Caco-2 (cell line): ENCODE measurements around the gene ADGRL3. TPM values are rescaled to one million over a fixed set of nuclear protein-coding genes. Genes with fewer than 3 reads are reported as not detected.

ENCODE experiments used
- BruUV-seq: library from RNA; stranded (reverse); fragments of 400-500 nt; replicated peaks from 2 replicates; lab custom pipeline; 2021; lab: Mats Ljungman, UMichigan
- CTCF ChIA-PET: fragments of 300-600 bp; sonication (Branson Sonifier 250); formaldehyde crosslinking; loops from one replicate; lab custom pipeline; 2022; ENCODE audit warnings: antibody characterized with exemption; lab: Charles Lee
- POLR2A ChIA-PET: fragments of 300-600 bp; sonication (Branson Sonifier 250); formaldehyde crosslinking; loops from one replicate; lab custom pipeline; 2022; ENCODE audit warnings: antibody characterized with exemption; lab: Charles Lee
- DNase-seq, 2 experiments: peaks; one replicate each; pipeline versions ENCODE4 v3.0.0 to v3.0.0-alpha.2; 2020 to 2022
- H3K27me3 ChIP-seq: replicated peaks from 2 replicates; pipeline ENCODE4 v1.6.0; 2011; ENCODE audit warnings: low read length; ENCODE audit not compliant: control insufficient read depth, insufficient read depth
- H3K36me3 ChIP-seq: 2 replicates; pipeline ENCODE4 v1.5.1; 2011; ENCODE audit warnings: low read length; ENCODE audit not compliant: control insufficient read depth, insufficient read depth
- H3K4me1 ChIP-seq: fragments of 250-450 bp; sonication (Bioruptor Pico); 2 replicates; pipeline ENCODE4 v1.5.1; 2020; ENCODE audit warnings: mild to moderate bottlenecking
- H3K4me3 ChIP-seq: 2 replicates; pipeline ENCODE4 v1.5.1; 2011; ENCODE audit warnings: low read depth, mild to moderate bottlenecking, control low read depth, low read length
- H3K9me3 ChIP-seq: fragments of 250-450 bp; sonication (Bioruptor Pico); 2 replicates; pipeline ENCODE4 v1.5.1; 2020; ENCODE audit warnings: mild to moderate bottlenecking, moderate library complexity
- H3K27ac Mint-ChIP-seq: one replicate; pipeline ENCODE4 v1.8.0; 2022; ENCODE audit warnings: mixed read lengths; ENCODE audit not compliant: unreplicated experiment
- H3K27me3 Mint-ChIP-seq: one replicate; pipeline ENCODE4 v1.8.0; 2022; ENCODE audit warnings: mixed read lengths; ENCODE audit not compliant: insufficient read depth, unreplicated experiment
- H3K36me3 Mint-ChIP-seq: one replicate; pipeline ENCODE4 v1.8.0; 2022; ENCODE audit warnings: mild to moderate bottlenecking, mixed read lengths; ENCODE audit not compliant: insufficient read depth, unreplicated experiment
- H3K4me1 Mint-ChIP-seq: one replicate; pipeline ENCODE4 v1.8.0; 2022; ENCODE audit warnings: low read depth, mixed read lengths; ENCODE audit not compliant: unreplicated experiment
- H3K4me3 Mint-ChIP-seq: one replicate; pipeline ENCODE4 v1.8.0; 2022; ENCODE audit warnings: mild to moderate bottlenecking, moderate library complexity, mixed read lengths; ENCODE audit not compliant: unreplicated experiment
- H3K9me3 Mint-ChIP-seq: one replicate; pipeline ENCODE4 v1.8.0; 2022; ENCODE audit warnings: mixed read lengths; ENCODE audit not compliant: unreplicated experiment
- intact Hi-C: fragments of 100-400 bp; cut with micrococcal nuclease; formaldehyde crosslinking; loops from one replicate; pipeline ENCODE4 v1.10.0; 2022; ENCODE audit not compliant: unreplicated experiment
- total RNA-seq: library from RNA; stranded (reverse); gene quantifications from 2 replicates; pipeline ENCODE4 v1.2.3, GENCODE V29; 2022
- TF ChIP-seq, protein P1 (sequence below), 2 experiments: fragments of 200-600 bp in 1 of 2; IDR thresholded peaks; 1 replicate in 1 of 2; 2 replicates in 1 of 2; pipeline versions ENCODE4 v1.5.1 to v1.8.0; 2011 to 2022; ENCODE audit warnings: antibody characterized with exemption in 1 of 2, control low read depth in 1 of 2, inconsistent platforms in 1 of 2, low read depth in 1 of 2, low read length in 1 of 2, mild to moderate bottlenecking in 1 of 2, moderate library complexity in 1 of 2; ENCODE audit not compliant: insufficient read depth in 1 of 2, severe bottlenecking in 1 of 2, unreplicated experiment in 1 of 2

ADGRL3 gene
- total RNA-seq, 1 experiment from 2014 or later: 1.5 TPM

DNA sequence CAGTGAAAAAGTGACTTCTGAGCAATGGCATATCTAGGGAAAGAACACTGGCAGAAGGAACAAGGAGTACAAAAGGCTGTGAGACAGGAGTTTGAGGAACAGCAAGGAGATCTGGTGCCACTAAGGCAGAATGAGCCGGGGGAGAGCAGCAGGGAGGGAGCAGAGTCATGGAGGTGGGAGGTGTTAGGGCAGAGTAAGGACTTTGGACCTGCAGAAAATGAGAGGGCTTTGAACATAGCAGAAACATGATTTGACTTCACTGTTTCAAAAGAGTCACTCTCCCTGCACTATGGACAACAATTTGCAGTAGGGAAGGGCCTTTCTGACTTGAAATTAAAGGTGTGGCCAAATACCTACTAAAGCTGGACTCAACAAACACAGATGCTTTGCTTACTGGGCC, 356.2 kb downstream of the ADGRL3 start:
- no peaks in the 10 kb centered on the region for H3K27me3 Mint-ChIP-seq
- no TSS peak for BruUV-seq
- POLR2A ChIA-PET: interaction anchor here (1.0 to 1.2 kb wide), 2 partner anchors 15 to 352 kb away, joined by 3 to 14 read pairs; no protein-coding TSS in a partner anchor
- Histone ChIP-seq H3K27me3 (no peaks in the 10 kb centered on the region), H3K36me3 (no peaks in the 10 kb centered on the region), H3K4me3 (no peak overlapping the region), H3K4me1 (peaks cover 57% of the 10 kb centered on the region), H3K9me3 (no peaks in the 10 kb centered on the region)
- H3K4me1 Mint-ChIP-seq: peaks cover 41% of the 10 kb centered on the region
- CTCF ChIA-PET: no interaction called here
- no peaks in the 10 kb centered on the region for H3K36me3 Mint-ChIP-seq
- intact Hi-C loops: loop anchor here (1.0 to 10.0 kb wide), 8 partner anchors 15 to 834 kb away; partner anchors contain the start of gene ADGRL3
- H3K27ac Mint-ChIP-seq: peak overlapping the region; percentile 98
- TF ChIP-seq, protein P1, sequence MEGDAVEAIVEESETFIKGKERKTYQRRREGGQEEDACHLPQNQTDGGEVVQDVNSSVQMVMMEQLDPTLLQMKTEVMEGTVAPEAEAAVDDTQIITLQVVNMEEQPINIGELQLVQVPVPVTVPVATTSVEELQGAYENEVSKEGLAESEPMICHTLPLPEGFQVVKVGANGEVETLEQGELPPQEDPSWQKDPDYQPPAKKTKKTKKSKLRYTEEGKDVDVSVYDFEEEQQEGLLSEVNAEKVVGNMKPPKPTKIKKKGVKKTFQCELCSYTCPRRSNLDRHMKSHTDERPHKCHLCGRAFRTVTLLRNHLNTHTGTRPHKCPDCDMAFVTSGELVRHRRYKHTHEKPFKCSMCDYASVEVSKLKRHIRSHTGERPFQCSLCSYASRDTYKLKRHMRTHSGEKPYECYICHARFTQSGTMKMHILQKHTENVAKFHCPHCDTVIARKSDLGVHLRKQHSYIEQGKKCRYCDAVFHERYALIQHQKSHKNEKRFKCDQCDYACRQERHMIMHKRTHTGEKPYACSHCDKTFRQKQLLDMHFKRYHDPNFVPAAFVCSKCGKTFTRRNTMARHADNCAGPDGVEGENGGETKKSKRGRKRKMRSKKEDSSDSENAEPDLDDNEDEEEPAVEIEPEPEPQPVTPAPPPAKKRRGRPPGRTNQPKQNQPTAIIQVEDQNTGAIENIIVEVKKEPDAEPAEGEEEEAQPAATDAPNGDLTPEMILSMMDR (IDR thresholded peaks at IDR 0.05; ENCODE audit: insufficient read depth in 1 of 2, low read depth in 1 of 2, low read length in 1 of 2, severe bottlenecking in 1 of 2, unreplicated experiment in 1 of 2): no peak
- no peaks in the 10 kb centered on the region for H3K9me3 Mint-ChIP-seq
- DNase-seq: peak; percentile 80 to 85
- peak overlapping the region; percentile 61 for H3K4me3 Mint-ChIP-seq

- no peak for DNase-seq
- peaks cover 40% of the 10 kb centered on the region for H3K4me1 Mint-ChIP-seq
- CTCF ChIA-PET: no interaction called here
- H3K27me3 Mint-ChIP-seq: no peaks in the 10 kb centered on the region
- intact Hi-C loops: loop anchor here (5.0 to 10.0 kb wide), 5 partner anchors 117 to 837 kb away; partner anchors contain the start of gene ADGRL3
- no peak overlapping the region for H3K4me3 Mint-ChIP-seq
- TF ChIP-seq, protein P1 (IDR thresholded peaks at IDR 0.05; ENCODE audit: insufficient read depth in 1 of 2, low read depth in 1 of 2, low read length in 1 of 2, severe bottlenecking in 1 of 2, unreplicated experiment in 1 of 2): no peak
- H3K4me1 ChIP-seq: peaks cover 48% of the 10 kb centered on the region
- POLR2A ChIA-PET: no interaction called here
- no peak overlapping the region for H3K4me3 ChIP-seq
- H3K36me3 ChIP-seq: no peaks in the 10 kb centered on the region
- no peaks in the 10 kb centered on the region for H3K9me3 Mint-ChIP-seq
- H3K27ac Mint-ChIP-seq: no peak overlapping the region
- H3K27me3 ChIP-seq: no peaks in the 10 kb centered on the region
- no peaks in the 10 kb centered on the region for H3K36me3 Mint-ChIP-seq
- no TSS peak for BruUV-seq
- no peaks in the 10 kb centered on the region for H3K9me3 ChIP-seq
These were observed 359.3 kb downstream of the ADGRL3 start for GRCh38 chr4:61559396-61559795.

- no peak overlapping the region for H3K4me3 Mint-ChIP-seq
- BruUV-seq: no TSS peak
- Histone ChIP-seq H3K9me3 (no peaks in the 10 kb centered on the region), H3K36me3 (no peaks in the 10 kb centered on the region), H3K4me1 (peaks cover 34% of the 10 kb centered on the region), H3K27me3 (no peaks in the 10 kb centered on the region), H3K4me3 (no peak overlapping the region)
- no peak overlapping the region for H3K27ac Mint-ChIP-seq
- intact Hi-C loops: no loop called here
- no peak for DNase-seq
- POLR2A ChIA-PET: no interaction called here
- no peaks in the 10 kb centered on the region for H3K9me3 Mint-ChIP-seq
- no peaks in the 10 kb centered on the region for H3K36me3 Mint-ChIP-seq
- TF ChIP-seq, protein P1 (IDR thresholded peaks at IDR 0.05; ENCODE audit: insufficient read depth in 1 of 2, low read depth in 1 of 2, low read length in 1 of 2, severe bottlenecking in 1 of 2, unreplicated experiment in 1 of 2): no peak
- CTCF ChIA-PET: no interaction called here
- no peaks in the 10 kb centered on the region for H3K27me3 Mint-ChIP-seq
- peaks cover 24% of the 10 kb centered on the region for H3K4me1 Mint-ChIP-seq
These were observed 360.9 kb downstream of the ADGRL3 start for GRCh38 chr4:61561028-61561427.
